Measurements from ENCODE around the gene FAM163A. TPM values are rescaled to one million over a fixed set of nuclear protein-coding genes. Genes with fewer than 3 reads are reported as not detected.
A peak's percentile ranks its signal among the peaks of the same experiment; 100 is the strongest.

The FAM163A gene
- total and polyA plus RNA-seq, 9 of the 15 experiments (the other 6 are each of a cell fraction or from before 2014, with no cell fraction given) = not detected

GRCh38 chr1:179818743-179819173, 75.7 kb downstream of the FAM163A start (continued):
- TF ChIP-seq THAP12 (CRISPR knock-in tag; IDR thresholded peaks at IDR 0.05) = no peak
- 0 out of 2 replicates have a peak, but pooled peaks have one; percentile 39 for TF ChIP-seq HLTF (IDR thresholded peaks at IDR 0.05)
- peak; percentile 63; the same call in 1 of the 2 replicates for TF ChIP-seq MECOM (CRISPR knock-in tag; IDR thresholded peaks at IDR 0.05)
- TF ChIP-seq DACH1 (IDR thresholded peaks at IDR 0.05; ENCODE audit: partially characterized antibody) = peak; percentile 82
- TF ChIP-seq ZC3H4 (CRISPR knock-in tag; IDR thresholded peaks at IDR 0.05; ENCODE audit: borderline replicate concordance) = no peak
- TF ChIP-seq MCM5 (IDR thresholded peaks at IDR 0.05; ENCODE audit: low read depth) = no peak
- TF ChIP-seq ZNF699 (CRISPR knock-in tag; IDR thresholded peaks at IDR 0.05; ENCODE audit: insufficient replicate concordance) = no peak
- peak; percentile 92; the same call in 1 of the 2 replicates for TF ChIP-seq ZNF263 (CRISPR knock-in tag; IDR thresholded peaks at IDR 0.05; ENCODE audit: borderline replicate concordance)
- TF ChIP-seq MEF2D (tag; conservative IDR thresholded peaks at IDR 0.05; ENCODE audit: low read depth) = no peak
- 0 out of 2 replicates have a peak, but pooled peaks have one; percentile 26 for TF ChIP-seq CC2D1A (IDR thresholded peaks at IDR 0.05)
- no peak for TF ChIP-seq ZNF277 (CRISPR knock-in tag; IDR thresholded peaks at IDR 0.05; ENCODE audit: borderline replicate concordance)
- no peak for TF ChIP-seq ZNF717 (CRISPR knock-in tag; IDR thresholded peaks at IDR 0.05)
- no peak for TF ChIP-seq CHD7 (IDR thresholded peaks at IDR 0.05; ENCODE audit: low read depth, low read length)
